HK-2 (cell line): ENCODE data around the gene SNW1.
"Not testable (repeated sequence)": the region's sequence is repeated elsewhere in the genome, so short reads cannot be mapped to it uniquely, and the experiment has no call there.

Experiments used
- DNase-seq: peaks from one replicate; pipeline ENCODE4 v3.0.0-alpha.2; 2018; ENCODE audit not compliant: unreplicated experiment

The SNW1 gene

GRCh38 chr14:77760381-77761204 lies at the start of gene SNW1:
TSS of gene SNW1 (minus strand) at chr14:77761156. CDS start at chr14:77761127, 29 bp downstream.
- DNase-seq = peak; percentile 85

GRCh38 chr14:77809011-77809410 lies 48.1 kb upstream of the SNW1 start:
- DNase-seq = no peak

GRCh38 chr14:77808250-77808649 lies 47.3 kb upstream of the SNW1 start:
- no peak for DNase-seq

- no peak for DNase-seq
These were observed 44.8 kb upstream of the SNW1 start for GRCh38 chr14:77805706-77806105.

- DNase-seq = peak; percentile 11
These were observed 43.6 kb upstream of the SNW1 start for GRCh38 chr14:77804592-77804991.

GRCh38 chr14:77800814-77801213 lies 39.9 kb upstream of the SNW1 start:
- no peak for DNase-seq

- peak; percentile 85 for DNase-seq
These were observed 39.1 kb upstream of the SNW1 start, which contains the start of gene ADCK1 for GRCh38 chr14:77799863-77800730. TSS of gene ADCK1 (plus strand) at chr14:77800109. CDS start at chr14:77818979, 18,870 bp downstream.

- DNase-seq = not testable (repeated sequence)
These were observed 38.5 kb upstream of the SNW1 start for GRCh38 chr14:77799456-77799855.

- DNase-seq = no peak
These were observed 33.4 kb upstream of the SNW1 start for GRCh38 chr14:77794357-77794756.

GRCh38 chr14:77793255-77793654 lies 32.3 kb upstream of the SNW1 start:
- not testable (repeated sequence) for DNase-seq

- DNase-seq = no peak
These were observed 30.3 kb upstream of the SNW1 start for GRCh38 chr14:77791225-77791600.

- DNase-seq = no peak
These were observed 29.7 kb upstream of the SNW1 start for GRCh38 chr14:77790566-77791224.

GRCh38 chr14:77786148-77786547 lies 25.2 kb upstream of the SNW1 start:
- no peak for DNase-seq

GRCh38 chr14:77782202-77782601 lies 21.2 kb upstream of the SNW1 start:
- DNase-seq = no peak

GRCh38 chr14:77773966-77774365 lies 13.0 kb upstream of the SNW1 start:
- not testable (repeated sequence) for DNase-seq

- DNase-seq = not testable (repeated sequence)
These were observed 7.6 kb upstream of the SNW1 start for GRCh38 chr14:77768442-77769069.

- no peak for DNase-seq
These were observed 3.0 kb upstream of the SNW1 start for GRCh38 chr14:77763978-77764377.

- no peak for DNase-seq
These were observed 2.4 kb upstream of the SNW1 start for GRCh38 chr14:77763316-77763715.

GRCh38 chr14:77761205-77761931 lies 412 bp upstream of the SNW1 start:
- DNase-seq = peak; percentile 32

- DNase-seq = no peak
These were observed 8.0 kb downstream of the SNW1 start for GRCh38 chr14:77752799-77753516.
